HG03060 (cell line): ENCODE data around the gene USP48.

Experiments
- ATAC-seq: cut with Tn5 transposase; IDR thresholded peaks from one replicate; pipeline ENCODE4 v1.9.1; 2021; ENCODE audit warnings: low read depth, moderate number of reproducible peaks; ENCODE audit not compliant: unreplicated experiment

USP48 gene

DNA sequence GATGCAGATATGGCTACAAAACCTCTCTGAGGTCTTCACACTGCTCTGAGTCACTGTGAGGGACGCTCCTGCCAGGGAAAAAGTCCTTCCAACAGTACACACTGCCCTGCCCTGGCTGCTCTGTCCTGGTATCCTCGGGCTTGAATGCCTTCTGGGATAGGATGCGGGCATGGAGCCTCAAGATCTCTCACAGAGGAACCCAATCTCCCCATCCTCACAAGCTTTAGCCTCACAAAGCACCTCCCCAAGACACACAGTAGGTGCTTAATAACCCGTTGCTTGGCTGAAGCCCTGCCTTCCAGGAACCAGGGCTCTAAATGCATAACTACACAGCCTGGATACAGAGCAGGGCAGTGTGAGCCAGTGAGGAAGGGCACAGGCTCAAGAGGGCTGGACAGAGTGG, 123.0 kb downstream of the USP48 start:
- no peak for ATAC-seq

DNA sequence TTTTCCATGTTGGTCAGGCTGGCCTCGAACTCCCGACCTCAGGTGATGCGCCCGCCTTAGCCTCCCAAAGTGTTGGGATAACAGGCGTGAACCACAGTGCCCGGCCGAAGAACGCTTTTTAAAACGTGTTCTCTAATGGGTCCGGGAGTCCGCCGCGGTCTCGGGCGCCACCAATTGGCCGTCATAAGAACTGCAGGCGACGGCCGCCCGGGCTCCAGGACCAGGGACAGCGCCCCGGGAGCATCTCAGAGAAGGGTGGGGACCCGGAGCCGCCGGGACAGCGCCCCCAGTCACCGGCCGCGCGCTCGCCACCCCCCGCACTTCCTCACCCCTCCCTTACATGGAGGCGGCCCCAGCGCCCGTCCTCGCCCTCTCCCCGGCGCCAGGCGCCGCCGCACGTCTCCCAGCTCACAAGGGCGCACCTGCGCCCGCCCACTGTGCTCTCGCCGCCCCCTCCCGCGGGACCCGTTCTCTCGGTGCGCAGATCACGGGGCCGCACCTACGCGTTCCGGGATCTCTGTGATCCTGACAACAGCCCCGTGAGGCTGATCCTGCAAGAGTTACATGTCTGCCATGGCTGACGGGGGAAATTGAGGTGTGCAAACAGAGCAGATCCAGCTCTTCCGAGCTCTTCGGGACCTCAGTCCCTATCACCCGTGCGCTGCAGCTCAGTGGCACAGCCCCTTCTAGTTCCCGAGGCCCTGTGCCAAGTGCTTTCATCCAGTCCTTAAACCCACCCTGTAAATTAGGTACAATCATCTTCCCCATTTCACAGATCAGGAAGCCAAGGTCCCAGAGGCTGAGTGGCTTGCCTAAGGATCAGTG, 123.6 kb downstream of the USP48 start:
- no peak for ATAC-seq

DNA sequence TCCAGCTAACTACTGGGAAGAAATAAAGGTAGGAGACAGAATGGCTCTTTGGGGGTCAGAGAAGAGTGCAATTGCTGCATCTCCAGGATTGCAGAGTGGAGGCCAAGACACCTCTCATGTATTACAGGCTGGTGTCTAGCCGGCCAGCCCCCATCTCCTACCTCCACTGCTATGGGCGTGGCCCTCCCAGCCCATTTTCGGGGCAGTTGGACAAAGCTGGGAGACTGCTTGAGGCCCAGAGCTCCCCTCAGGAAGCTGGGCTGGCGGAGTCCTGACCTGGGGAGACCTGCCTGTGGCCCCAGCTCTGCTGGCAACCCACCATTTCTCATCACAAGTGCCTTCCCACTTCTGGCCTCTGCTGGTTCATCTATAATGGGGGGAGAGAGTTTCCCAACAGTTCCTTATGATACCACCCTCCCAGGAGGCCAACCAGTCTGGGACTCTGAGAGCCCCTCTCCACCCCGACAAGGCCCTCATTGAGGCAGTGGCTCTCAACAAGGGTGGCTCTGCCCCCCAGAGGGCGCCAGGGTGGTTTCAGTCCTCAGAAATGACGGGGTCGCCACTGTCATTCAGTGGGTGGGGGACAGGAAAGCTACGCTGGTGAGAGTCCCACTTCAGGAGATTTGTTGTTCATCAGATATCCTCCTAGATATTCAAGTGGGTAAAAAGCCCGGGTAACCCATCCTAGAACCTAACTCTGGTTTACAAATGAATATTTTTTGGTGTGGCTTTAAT, 125.3 kb downstream of the USP48 start:
- no peak for ATAC-seq

DNA sequence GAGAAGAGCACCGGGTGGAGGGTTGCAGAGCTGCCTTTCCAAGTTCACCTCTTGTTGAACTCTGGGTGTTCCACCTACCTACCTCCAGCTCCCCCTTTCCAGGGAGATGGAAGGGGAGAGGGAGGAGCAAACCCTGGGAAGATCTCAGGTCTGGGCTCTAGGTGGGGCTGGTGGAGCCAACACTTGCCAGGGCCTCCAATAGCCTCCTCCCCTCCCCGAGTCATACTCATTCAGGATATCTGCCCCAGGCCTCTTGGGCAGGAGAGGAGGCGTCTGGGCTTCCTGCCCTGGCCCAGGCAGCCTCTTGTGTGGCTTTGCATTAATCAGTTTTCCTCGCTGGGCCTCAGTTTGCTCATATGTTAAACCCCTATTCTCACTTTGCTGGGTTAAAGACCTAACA, 127.2 kb downstream of the USP48 start:
- ATAC-seq: no peak

DNA sequence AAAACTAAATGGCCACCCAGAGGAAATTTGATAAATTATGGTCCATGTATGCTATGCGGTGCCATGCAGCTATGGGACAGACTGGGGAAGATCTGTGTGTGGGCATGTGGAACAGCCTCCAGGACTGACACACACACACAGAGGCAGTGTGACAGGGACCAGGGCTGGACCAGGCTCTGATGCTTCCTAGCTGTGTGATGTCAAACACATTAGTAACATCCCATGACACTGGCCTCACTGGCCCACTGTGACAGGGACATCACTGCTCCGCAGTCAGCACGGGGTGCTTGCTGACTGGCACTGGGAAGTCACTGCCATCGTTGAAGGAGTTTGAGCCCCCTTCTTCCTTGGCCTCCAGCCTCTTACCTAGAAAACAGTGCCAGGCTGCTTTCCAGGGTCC, 127.7 kb downstream of the USP48 start:
- no peak for ATAC-seq

DNA sequence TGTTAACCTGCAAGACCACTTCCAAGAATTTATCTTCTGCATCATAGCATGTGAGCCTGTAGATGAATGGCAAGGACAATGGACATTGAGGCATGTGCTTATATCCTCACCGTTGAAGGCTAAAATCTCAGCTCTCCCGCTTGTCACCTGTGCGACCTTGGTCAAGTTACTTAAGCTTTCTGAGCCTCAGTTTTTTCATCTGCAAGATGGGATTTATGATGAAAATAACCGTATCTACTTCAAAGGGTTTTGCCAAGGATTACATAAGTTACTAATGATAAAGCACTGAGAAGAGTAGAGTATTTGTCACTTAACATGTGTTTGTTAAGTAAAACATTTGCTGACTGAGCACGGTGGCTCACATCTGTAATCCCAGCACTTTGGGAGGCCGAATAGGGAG, 128.7 kb downstream of the USP48 start:
- ATAC-seq: no peak

DNA sequence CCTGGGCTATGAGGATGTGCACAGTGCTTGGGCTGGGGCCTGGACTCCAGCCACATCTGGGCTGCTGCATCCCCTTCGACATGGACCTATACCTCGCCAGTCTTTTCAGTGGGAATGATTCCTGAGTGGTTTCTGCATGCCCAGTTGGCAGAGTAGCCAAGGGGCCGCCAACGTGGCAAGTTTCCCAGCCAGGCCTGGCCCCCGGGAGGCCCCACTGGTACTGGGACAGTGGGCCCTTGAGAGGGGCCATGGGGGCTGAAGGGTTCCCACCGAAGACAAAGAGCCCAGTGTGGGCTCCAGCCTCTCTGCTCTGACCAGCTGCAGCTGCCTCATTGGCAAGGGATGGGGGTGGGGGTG, 129.2 kb downstream of the USP48 start:
- no peak for ATAC-seq

DNA sequence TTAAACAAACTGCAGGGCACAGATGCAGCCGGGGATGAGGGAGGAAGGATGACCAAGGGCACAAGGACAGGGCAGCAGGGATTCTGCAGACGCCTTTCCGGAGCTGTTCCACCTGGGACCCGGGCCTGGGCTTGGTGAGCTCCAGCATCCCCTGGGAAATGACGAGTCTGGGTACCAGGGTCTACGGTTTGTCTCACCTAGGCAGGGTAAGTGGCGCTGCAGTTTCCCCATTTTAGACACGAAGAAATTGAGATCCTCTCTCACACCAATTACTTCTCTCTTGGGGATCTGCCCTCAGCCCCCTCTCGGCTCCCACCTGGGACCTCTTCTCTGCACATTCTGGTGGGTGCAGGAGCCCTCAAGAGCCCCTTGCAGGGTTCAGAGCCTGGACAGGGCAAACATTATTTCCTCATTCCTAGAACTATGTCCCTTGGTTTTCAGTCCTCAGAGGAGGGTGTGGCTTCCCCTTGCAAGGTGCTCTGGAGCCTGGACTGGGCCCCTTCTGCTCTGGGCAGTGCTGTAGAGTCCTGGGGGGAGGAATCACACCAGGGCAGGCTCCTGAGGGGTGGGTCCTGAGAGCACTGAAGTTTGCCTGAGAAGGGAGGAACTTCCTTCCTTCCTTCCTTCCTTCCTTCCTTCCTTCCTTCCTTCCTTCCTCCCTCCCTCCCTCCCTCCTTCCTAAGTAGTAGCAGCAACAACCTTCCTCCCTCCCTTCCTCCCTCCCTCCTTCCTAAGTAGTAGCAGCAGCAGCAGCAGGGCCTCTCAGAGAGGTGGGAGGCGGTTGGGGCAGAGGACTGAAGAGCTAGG, 129.8 kb downstream of the USP48 start:
- ATAC-seq: no peak

DNA sequence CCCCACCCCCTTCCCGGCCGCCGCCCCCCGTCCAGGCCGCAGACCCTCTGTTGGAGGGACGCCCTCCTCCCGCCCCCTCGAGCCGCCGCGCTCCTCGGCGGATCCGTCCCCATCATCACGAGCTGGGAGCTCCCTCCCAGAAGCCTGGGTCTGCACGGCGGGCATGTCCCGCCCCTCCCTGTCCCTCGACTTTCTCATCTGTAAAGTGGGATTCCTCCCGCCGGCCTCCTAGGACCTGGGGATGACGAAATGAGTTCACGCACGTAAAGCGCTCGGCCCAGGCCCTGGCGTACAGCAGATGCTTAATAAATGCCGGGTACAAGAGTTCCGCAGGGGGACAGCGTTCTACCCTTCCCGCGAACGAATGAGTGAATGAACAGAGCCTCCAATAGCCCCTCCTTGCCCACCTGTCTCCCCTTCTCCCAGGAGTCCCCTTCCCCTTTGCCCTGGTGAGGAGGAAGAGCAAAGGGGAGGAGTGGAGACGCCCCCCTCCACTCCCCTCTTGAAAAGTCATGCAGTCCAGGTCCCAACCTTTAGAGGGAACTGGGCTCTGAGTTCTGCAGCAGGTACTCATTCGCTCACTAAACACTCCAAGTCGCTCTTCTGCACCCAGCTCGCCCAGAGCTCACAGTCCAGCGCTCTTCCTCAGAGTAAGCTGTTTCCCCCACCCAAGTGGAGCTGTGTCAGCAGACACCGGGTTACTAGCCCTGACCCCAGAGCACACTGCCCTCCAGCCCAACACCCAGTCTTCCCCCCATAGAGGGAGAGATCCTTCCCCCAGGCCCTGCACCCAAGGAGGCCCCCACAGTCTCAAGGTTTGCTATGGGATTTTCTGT, 130.6 kb downstream of the USP48 start:
- no peak for ATAC-seq

DNA sequence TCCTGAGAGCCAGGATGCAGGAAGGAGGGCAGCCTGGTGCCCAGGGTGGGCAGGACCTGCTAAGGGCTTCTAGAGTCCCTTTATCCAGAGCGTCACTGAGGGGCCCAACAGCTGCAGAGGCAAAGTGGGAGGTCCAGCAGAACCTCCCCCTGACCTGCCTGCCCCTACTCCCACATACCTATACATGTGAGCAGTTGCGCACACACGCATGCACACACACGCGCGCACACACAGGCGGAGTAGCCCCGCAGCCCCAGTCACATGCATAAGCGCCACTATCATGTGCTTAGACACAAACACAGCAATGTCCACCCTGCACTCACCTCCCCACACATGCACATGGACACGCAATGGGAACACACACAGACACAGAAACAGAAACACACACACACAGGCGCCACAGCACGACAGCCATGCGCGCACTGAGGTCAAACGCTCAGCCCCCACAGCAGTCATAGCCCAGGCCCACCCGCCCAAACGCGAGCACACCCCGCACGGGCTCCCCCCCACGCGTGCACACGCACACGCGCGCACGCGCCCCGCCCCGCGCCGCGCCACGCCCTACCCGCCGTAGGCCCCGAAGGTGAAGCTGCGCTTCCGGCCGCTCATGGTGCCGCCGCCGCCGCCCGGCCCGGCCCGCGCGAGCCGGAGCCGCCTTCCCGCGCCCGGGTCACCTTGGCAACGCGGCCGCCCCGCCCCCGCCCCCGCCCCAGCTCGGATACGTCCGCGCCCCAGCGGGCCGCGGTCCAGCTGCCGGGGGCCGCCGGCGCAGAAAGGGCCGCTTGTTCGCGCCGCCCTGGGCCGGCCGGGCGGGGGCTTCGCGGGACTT, 131.5 kb downstream of the USP48 start:
- no peak for ATAC-seq

DNA sequence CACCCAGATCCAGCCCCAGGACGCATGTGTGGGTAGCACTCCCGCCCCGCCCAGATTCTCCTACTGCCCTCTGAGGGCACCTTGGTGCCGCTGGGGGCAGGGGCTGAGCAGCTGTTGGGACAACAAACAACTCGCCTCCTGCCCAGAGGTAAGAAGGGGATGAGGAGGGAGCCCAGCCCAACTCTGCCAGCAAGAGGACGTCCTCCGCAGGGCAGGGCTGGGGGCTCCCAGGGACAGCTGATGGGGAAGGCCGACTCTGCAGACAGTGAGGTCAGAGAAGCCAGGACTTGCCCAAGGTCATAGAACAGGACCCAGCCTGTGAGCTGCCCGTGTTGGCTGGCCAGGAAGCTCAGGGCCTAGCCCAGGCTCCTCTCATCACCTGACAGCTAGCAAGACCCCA, 132.5 kb downstream of the USP48 start:
- ATAC-seq: no peak

DNA sequence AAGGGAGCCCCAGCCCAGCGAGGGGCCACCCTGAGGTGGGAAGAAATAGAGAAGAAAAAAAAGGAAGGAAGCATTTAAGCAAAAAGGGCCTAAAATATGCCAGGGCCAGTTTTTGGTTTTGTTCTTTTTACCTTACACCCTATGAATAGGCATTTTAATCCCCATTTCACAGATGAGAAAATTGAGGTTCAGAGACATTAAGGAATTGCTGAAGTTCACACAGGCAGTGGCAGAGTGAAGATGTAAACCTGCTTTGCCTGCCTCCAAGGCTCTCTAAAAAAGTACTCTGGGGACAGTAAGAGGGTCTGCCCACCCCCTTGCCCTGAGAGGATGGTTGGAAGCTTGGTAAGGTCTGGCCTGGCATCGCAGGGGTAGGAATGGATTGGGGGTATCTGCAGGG, 133.6 kb downstream of the USP48 start:
- no peak for ATAC-seq

DNA sequence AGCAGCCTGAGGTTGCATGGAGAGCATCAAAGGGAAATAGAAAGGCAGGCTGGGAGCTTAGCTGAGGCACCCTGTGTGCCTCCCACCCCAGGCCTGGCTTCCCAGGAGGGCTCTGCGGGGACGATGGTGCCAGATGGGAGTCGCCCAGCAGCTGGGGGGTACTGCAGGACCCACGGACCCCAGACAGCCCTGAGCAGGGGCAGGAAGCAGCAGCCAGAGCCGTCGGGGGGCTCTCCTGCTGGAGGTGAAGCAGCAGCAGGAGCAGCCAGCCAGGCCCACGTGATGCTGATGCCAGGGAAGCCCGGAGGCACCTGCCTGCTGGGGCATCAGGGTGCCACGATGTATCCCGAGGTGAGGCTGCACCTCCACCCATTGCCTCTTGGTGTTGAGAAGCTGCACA, 134.2 kb downstream of the USP48 start:
- no peak for ATAC-seq

DNA sequence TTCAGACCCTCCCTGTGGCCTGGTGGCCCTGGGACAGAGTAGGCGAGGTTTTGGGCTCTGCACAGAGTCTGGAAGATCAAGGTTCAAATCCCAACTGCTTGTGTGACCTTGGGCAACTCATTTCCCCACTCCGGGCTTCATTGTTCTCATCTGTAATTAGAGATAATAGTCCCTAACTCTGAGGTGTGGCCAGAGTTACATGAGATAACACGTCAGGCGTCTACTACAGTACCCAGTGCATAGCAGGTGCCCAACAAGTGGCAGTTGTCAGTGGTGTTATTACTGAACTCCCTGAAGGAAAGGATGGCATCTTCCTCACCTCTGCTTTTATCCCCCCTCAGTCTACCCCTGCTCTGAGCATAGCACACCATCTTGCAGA, 134.6 kb downstream of the USP48 start:
- ATAC-seq: no peak

DNA sequence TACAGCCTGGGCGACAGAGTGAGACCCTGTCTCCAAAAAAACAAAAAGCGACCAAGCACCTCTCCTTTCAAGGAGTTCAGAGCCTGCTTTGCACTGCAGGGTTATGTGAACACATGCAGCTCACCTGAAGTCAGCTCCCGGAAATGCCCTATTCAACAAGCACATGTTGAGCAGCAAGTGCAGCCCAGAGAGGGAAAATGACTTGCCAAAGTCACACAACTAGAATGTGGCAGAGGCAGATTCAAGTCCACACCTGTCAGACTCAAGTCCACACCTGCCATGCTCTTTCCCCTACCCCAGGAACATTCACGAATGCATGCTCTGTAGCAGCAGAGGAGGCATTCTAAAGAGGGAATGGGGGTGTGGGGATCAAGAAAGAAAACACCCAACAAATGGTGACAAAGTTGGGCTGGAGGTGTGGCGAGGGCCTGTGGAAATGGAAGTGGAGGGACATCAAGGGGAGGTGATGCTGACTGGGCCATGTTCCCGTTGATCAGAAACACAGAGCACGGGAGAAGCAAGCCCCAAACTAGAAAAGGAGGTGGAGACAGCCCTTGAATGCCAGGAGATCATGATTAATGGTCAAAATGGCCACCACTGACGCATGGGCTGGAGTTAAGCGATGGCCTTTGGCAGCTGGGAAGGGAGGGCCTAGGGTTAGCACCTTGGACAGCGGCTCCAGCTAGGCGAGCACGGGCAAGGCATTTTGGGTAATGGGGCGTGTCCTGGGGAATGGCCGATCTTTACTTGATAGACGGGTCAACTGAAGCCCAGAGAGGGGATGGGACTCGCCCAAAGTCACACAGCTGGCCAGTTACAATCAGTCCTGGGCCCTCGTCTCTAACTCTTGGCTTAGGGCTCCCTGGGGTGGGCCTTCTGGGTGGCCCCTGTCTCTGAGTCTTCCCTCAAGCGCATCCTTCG, 135.3 kb downstream of the USP48 start:
- no peak for ATAC-seq

DNA sequence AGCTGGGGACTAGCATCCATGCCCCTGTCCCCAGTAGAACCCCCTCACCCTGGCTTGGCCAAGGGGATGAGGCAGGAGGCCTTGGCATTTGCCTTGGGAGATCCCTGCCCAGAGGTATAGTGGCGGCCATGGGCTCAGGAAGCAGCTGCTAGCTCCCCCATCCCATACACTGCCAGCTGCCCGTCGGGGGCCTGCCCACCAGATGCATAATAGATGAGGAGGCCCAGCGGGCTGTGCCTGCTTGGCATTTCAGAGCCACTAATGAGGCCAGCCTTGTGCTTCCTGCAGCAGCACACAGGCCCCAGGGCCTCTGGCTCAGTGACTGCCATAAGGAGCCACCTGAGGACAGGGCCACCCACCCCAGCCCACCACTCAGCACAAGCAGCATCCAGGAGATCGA, 137.4 kb downstream of the USP48 start:
- ATAC-seq: no peak

DNA sequence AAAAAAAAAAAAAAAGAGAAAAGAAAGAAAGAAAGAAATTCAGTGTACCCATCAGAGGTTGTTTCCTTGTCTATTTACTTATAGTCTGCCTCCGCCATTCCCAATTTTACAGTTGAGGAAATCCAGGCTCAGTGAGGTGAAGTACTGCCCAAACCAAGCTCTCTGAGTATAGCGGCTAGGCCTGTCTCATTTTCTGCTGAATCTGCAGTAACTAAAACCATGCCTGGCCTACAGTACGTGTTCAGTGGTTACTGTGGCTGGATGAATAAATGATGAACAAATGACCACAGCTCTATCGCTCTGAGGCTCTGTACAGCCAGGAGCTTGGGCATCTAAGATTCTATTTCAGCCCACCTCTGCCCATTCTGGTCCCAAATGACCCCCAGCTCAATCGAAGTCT, 138.0 kb downstream of the USP48 start:
- no peak for ATAC-seq

DNA sequence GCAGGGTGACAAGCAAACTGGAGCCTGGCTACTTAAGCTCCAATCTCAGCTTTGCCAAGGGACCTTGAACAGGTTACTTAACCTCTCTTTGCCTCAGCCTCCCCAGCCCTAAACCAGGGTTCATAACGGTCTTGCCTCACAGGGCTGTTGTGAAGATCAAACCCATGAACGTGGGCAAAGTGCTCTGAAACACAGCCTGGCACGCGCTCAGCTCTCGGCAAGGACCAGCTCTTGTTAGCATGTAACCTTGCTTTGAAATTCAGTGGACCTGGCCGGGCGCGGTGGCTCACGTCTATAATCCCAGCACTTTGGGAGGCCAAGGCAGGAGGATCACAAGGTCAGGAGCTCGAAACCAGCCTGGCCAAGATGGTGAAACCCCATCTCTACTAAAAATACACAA, 138.6 kb downstream of the USP48 start:
- ATAC-seq: no peak

DNA sequence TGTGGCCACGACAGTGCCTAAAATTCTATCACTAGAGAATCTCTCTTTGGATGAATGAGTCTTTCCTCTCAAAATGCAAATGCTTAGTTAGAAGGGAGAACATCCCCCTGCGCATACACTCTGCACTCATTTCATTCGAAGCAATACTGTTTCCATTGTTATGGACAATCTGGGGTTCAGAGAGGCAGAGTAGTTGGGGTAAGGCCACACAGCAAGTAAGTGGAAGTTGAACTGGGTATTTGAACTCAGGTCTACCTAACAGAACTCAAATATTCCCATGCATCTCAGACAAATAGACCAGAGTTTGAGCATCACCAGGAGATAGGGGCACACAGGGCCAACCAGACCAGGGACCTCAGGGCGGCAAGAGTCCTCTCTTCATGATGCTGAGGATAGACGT, 139.3 kb downstream of the USP48 start:
- ATAC-seq: no peak
